SW480 (cell line): ENCODE results near the gene SPO11.

ENCODE experiments used
- DNase-seq: peaks from one replicate; pipeline ENCODE4 v3.0.0-alpha.2; 2016; ENCODE audit warnings: low spot score

SPO11 gene

GRCh38 chr20:57329608-57330221 is at the start of gene SPO11:
SPO11 (plus strand) TSS chr20:57329803; CDS start chr20:57329868, 65 bp downstream.
- DNase-seq: no peak

- no peak for DNase-seq
Observed at GRCh38 chr20:57280221-57280620, 49.4 kb upstream of the SPO11 start.

- no peak for DNase-seq
Observed at GRCh38 chr20:57281900-57282299, 47.7 kb upstream of the SPO11 start.

- peak; percentile 77 for DNase-seq
Observed at GRCh38 chr20:57282670-57283361, 46.8 kb upstream of the SPO11 start.

- DNase-seq: no peak
Observed at GRCh38 chr20:57283860-57284259, 45.7 kb upstream of the SPO11 start.

GRCh38 chr20:57287007-57287880 is 42.4 kb upstream of the SPO11 start:
- no peak for DNase-seq

GRCh38 chr20:57287901-57288300 is 41.7 kb upstream of the SPO11 start:
- DNase-seq: no peak

GRCh38 chr20:57288651-57289277 is 40.8 kb upstream of the SPO11 start:
- DNase-seq: no peak

- no peak for DNase-seq
Observed at GRCh38 chr20:57289391-57290177, 40.0 kb upstream of the SPO11 start.

- DNase-seq: no peak
Observed at GRCh38 chr20:57290178-57290484, 39.5 kb upstream of the SPO11 start.

- DNase-seq: no peak
Observed at GRCh38 chr20:57291003-57291402, 38.6 kb upstream of the SPO11 start.

- DNase-seq: no peak
Observed at GRCh38 chr20:57291694-57292093, 37.9 kb upstream of the SPO11 start.

- no peak for DNase-seq
Observed at GRCh38 chr20:57292611-57293010, 37.0 kb upstream of the SPO11 start.

- DNase-seq: no peak
Observed at GRCh38 chr20:57293995-57294394, 35.6 kb upstream of the SPO11 start.

GRCh38 chr20:57294550-57294949 is 35.1 kb upstream of the SPO11 start:
- DNase-seq: no peak

GRCh38 chr20:57298457-57298856 is 31.1 kb upstream of the SPO11 start:
- DNase-seq: peak; percentile 57

- DNase-seq: no peak
Observed at GRCh38 chr20:57301026-57301425, 28.6 kb upstream of the SPO11 start.

GRCh38 chr20:57306747-57307146 is 22.9 kb upstream of the SPO11 start:
- no peak for DNase-seq

- no peak for DNase-seq
Observed at GRCh38 chr20:57308451-57309271, 20.9 kb upstream of the SPO11 start.

GRCh38 chr20:57309544-57310115 is 20.0 kb upstream of the SPO11 start:
- DNase-seq: no peak
